Body of pancreas (tissue), 4 donors: Measurements from ENCODE around the gene RPTOR.

Experiments
- POLR2A ChIP-seq, 3 donors: fragments of 450-650 bp; IDR thresholded peaks; one replicate each; pipeline ENCODE4 v1.6.1; 2016; ENCODE audit warnings: antibody characterized with exemption in 3 of 3, mild to moderate bottlenecking in 2 of 3
- TF ChIP-seq, protein P1 (sequence below), 7 experiments: fragments of 450-650 bp in 4 of 7; fragments of 200-600 bp in 3 of 7; sonication (generic) in 3 of 7; IDR thresholded peaks; one replicate each; pipeline ENCODE4 v1.5.1; 2016 to 2019; ENCODE audit warnings: antibody characterized with exemption in 7 of 7

DNA sequence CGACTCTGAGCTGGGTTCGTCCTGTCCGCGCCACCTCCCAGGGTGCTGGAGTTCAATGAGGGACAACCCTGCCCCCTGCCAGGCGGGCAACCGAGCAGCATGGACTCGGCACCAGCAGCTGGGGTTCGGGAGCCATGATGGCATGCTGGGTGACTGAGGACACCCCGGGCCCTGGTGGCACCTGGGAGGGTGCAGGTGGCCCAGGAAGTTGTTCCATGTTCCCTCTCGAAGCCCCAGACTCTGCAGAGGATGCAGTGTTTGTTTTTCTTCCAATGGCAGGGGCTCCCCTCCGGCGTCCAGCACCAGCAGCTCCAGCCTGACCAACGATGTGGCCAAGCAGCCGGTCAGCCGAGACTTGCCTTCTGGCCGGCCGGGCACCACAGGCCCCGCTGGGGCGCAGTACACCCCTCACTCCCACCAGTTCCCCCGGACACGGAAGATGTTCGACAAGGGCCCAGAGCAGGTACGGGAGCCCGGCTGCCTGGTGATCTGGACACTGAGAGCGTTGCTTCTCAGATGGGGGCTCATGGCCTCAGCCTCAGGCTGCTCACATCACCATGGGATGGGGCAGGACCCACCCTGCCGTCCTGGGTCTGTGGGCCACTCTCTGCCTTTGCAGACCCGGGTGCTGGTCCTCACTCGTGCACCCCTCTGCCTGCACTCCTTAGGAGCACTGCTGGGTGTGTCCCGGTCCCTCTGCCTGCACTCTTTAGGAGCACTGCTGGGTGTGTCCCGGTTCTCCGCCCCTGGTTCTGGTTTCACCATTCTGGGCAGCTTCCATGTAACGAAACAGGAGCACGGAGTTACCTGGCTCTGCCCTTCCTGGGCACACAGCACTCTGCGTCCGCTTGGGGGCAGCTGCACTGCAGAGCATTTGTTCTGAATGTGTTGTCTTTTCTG is 378.8 kb downstream of the RPTOR start:
- TF ChIP-seq, protein P1, sequence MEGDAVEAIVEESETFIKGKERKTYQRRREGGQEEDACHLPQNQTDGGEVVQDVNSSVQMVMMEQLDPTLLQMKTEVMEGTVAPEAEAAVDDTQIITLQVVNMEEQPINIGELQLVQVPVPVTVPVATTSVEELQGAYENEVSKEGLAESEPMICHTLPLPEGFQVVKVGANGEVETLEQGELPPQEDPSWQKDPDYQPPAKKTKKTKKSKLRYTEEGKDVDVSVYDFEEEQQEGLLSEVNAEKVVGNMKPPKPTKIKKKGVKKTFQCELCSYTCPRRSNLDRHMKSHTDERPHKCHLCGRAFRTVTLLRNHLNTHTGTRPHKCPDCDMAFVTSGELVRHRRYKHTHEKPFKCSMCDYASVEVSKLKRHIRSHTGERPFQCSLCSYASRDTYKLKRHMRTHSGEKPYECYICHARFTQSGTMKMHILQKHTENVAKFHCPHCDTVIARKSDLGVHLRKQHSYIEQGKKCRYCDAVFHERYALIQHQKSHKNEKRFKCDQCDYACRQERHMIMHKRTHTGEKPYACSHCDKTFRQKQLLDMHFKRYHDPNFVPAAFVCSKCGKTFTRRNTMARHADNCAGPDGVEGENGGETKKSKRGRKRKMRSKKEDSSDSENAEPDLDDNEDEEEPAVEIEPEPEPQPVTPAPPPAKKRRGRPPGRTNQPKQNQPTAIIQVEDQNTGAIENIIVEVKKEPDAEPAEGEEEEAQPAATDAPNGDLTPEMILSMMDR (IDR thresholded peaks at IDR 0.05) = no peak
- no peak for TF ChIP-seq POLR2A (IDR thresholded peaks at IDR 0.05)
